HG03575 (cell line): ENCODE results near the gene PRICKLE2.

ENCODE experiments used
- ATAC-seq: cut with Tn5 transposase; IDR thresholded peaks from one replicate; pipeline ENCODE4 v1.9.1; 2021; ENCODE audit not compliant: unreplicated experiment, insufficient number of reproducible peaks, low FRiP score; ENCODE audit errors: extremely low read depth

Gene PRICKLE2

DNA sequence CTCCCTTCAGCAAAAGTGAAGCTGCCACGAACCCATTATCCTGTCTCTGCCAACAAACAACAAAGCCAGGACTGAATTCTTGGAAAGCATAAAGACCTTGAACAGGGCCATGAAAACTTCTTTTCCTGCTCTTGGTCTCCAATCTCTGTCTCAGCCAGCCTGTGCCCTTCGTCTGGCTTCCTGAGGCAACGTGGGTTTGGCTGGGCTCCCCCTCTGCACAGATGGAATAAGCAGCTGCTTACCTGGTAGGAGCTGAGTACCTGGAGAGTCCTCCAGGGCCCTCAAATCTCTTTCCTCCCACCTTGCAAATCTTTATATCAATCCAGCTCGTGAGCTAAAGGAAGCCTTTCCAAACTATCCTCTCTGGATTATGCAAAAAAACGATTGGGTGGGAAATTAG lies 104.4 kb downstream of the PRICKLE2 start:
- ATAC-seq = no peak

DNA sequence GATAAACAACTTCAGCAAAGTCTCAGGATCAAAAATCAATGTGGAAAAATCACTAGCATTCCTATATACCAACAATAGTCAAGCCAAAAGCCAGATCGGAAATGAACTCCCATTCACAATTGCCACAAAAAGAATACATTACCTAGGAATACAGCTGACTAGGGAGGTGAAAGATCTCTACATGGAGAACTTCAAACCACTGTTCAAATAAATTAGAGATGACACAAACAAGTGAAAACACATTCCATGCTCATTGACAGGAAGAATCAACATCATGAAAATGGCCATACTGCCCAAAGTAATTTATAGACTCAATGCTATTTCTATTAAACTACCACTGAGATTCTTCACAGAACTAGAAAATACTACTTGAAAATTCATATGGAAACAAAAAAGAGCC lies 107.8 kb downstream of the PRICKLE2 start:
- ATAC-seq = no peak

DNA sequence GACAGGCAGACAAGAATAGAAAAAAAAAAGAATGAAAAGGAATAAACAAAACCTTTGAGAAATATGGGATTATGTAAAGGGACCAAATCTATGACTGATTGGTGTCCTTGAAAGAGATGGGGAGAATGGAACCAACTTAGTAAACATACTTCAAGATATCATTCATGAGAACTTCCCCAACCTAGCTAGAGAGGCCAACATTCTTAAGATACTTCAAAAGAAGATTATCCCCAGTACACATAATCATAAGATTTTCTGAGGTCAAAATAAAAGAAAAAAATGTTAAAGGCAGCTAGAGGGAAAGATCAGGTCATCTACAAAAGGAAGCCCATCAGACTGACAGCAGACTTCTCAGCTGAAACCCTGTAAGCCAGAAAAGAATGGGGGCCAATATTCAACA lies 110.6 kb downstream of the PRICKLE2 start:
- no peak for ATAC-seq

DNA sequence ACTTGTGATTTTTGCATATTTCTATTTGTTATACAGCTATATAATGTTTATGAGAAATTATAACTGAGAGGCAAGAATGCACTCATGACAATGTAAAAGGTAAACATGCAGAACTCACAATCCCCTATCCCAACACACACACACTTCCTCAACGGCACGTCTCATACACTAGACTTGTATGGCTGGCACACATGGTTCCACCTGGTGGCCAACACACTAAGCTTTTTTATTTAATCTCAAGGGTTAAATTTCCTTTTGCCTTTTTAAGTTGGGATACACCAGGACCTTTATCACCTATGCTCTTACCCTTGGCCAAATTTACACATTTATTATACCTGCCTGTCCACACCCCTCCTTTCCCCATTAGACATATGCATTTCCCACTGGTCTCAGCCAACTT lies 113.4 kb downstream of the PRICKLE2 start:
- ATAC-seq = no peak

DNA sequence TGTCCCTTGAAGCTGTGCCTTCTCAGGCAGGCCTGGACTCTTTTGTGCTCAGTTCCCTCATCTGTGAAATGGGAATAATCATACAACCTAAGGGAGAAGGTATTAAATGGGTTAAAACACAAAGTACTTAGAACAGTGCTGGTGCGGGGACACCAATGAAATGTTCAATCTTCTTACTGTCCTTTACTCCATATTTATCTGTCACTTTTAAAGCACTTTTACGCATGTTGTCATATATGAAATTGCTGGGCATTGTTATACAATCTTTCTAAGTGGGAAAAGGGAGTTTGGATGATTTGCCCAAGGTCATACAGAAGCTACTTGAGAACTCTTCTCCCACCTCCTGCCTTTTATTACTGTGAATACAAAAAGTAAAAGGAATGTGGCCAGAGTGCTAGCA lies 114.2 kb downstream of the PRICKLE2 start:
- no peak for ATAC-seq

DNA sequence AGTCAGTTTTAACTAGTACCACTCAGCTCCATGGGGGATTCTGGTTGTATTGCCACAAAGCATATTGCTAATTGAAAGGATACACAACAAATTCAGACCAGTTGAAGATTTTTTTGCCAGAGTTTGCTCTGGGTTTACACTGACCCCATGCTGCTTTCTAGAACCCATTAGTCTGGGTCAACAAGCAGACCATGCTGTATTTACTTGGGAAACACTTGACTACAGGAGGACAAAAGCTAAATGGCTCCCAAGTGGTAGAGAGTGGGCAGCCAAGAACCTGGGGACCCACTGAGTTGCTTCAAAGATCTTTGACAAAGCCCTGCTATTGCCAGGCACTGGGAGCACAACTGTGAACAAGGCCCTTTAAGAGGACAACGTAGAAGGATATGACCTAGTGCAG lies 115.2 kb downstream of the PRICKLE2 start:
- no peak for ATAC-seq

DNA sequence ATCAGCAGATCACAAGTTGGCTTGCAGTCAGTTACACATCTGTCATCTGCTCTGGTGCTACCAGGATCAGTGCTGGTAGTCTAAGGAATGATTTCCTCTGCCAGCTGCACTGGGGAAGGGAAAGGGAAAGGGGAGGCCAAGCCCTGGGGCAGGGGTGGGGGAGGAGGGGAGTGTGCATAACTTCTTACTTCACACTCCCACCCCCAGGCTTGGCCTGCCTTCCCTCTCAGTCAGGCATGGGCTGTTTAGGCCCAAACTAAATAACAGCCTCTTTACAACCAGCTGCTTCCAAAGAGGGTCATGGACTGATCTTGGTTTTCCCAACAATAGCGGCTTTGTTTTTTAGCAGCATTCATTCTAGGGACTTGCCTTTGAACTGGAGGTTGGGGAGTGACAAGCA lies 115.8 kb downstream of the PRICKLE2 start:
- no peak for ATAC-seq

DNA sequence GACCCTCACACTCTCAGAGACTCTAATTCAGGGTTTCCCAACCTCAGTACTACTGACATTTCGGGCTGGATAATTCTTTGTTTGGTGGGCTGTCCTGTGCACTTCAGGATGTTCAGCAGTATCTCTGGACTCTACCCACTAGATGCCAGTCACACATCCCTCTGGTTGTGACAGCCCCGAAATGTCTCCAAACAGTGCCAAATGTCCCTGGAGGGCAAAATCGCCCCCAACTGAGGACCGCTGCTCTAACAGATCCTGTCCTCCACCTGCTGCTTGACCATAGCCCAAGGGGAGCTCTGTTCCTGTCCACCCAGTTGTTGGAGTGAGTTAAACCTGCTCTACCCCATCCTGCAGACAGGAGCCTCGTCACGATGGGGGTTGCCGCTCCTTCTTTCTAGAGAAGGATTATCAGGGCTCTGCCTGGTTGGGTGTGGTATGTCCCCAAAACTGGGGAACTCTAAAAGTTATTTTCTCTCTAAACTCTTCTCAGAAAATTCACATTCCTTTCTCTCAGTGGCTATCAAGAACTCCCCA lies 116.4 kb downstream of the PRICKLE2 start:
- ATAC-seq = no peak

DNA sequence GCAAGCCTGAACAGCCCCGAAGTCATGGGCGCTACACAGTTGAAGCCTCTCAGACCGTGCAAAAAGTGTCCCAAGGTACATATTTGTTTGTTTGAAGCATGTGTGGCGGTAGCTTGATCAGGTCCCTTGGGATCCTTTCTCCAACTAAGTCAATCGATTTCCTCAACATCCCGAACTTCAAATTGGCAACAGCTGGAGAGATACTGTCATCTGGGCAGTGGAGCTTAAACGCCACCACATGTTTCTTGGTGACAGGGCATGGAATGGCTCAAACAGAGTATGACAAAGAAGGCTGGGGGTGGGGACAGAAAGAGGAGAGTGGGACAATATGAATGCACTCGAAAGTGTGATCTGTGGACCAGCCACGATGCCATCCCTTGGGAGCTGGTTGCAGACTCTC lies 117.0 kb downstream of the PRICKLE2 start:
- no peak for ATAC-seq

DNA sequence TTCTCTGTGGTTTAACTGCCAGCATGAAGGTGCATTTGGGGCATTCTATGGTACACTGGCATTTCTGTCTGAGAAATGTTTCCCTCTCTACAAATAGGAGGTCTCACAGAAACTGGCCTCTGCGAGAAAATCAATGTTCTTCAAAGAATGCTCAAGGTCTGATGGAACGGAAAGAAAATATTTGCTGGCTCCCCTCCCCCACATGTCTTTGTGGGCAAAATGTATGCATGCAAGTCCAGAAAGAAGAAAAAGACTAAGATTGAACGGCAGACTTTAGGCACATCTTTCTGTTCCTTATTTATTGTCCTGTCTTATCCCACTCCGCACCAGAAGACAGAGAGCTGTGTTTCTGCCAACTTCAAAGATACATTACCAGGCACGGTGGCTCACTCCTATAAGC lies 118.1 kb downstream of the PRICKLE2 start:
- no peak for ATAC-seq

GRCh38 chr3:64105816-64106215 lies 119.5 kb downstream of the PRICKLE2 start:
- ATAC-seq = no peak

- ATAC-seq = no peak
Measured at GRCh38 chr3:64104691-64105111, 120.6 kb downstream of the PRICKLE2 start.

GRCh38 chr3:64104006-64104405 lies 121.3 kb downstream of the PRICKLE2 start:
- ATAC-seq = no peak

DNA sequence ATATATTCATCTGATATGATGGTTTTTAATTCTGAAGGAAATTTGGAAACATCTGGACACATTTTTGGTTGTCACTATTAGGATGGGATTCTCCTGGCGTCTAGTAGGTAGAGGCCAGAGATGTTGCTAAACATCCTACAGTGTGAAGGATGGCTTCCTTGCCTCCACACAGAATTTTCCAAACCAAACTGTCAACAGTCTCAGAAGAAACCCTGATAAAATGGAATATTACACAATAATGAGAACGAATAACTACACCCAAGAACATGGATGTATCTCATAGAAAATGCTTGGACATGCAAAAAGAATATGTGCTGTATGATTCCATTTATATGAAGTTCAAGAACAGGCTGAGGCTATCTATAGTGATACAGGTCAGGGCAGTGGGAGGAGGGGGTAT lies 122.1 kb downstream of the PRICKLE2 start:
- no peak for ATAC-seq

DNA sequence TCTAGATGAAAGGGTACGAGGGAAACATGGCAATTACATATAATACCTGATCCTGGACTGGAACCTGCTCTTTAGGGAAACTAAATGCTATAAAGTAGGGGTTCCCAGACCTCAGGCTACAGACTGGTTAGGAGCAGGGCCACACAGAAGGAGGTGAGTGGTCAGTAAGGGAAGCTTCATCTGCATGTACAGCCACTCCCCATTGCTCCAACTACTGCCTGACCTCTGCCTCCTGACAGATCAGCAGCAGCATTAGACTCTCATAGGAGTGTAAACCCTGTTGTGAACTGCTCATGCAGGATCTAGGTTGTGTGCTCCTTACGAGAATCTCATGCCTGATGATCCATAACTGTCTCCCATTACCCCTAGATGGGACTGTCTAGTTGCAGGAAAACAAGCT lies 123.1 kb downstream of the PRICKLE2 start:
- no peak for ATAC-seq

DNA sequence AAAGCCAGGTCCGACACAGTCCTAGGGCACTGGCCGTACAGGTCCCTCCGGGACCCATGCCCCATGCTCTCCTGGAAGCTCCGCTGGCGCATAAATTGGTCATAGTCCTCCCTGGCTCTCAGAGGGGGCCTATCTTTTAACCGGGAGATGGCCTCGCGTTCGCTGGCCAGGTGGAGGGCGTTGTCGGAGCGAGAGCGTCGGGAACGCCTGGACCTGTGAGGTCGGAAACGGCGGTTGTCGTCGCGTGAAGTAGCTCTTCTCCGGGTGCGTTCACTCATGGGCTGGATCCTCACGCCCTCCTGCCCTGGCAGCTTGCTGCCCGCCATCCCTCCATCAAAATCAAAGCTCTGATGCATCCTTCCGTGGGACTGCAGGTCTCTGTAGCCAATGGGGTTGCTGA lies 126.0 kb downstream of the PRICKLE2 start:
- ATAC-seq = no peak

GRCh38 chr3:64098670-64099069 lies 126.6 kb downstream of the PRICKLE2 start:
- ATAC-seq = no peak

DNA sequence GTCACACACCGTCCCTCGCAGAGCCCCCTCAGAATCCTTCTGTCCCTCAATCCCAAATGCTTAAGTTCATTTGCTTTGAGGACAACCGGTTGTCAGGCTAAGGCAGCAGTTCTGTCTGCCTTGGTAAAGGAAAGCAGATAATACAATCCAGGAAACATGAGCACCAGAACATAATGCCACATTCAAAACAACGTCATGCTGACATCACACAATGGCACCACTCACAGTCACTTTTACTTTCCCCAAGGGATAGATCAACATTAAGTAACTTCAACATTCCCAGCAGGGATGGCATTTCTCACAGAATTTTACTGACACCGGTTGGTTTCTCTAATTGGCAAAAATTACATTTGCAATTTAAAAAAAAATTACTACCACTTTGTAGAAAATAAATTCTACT lies 127.3 kb downstream of the PRICKLE2 start:
- ATAC-seq = no peak

- ATAC-seq = no peak
Measured at GRCh38 chr3:64095802-64096201, 129.5 kb downstream of the PRICKLE2 start.

DNA sequence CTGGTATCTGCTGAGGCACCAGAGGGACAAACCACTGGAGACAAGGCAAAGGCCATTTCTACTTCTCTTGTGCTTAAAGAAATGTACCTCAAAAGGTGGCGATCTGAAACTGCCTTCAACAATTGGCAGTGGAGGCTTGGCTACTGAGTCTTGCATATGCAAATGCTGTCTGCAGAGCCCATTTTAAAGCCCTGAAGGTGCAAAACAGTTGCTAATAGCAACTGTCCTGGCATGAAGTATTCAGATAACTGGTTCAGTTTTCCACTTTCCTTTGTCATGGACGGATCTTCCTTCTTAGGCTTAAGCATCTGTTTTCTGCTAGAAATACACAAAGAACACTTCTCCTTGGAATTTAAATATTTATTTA lies 130.6 kb downstream of the PRICKLE2 start:
- no peak for ATAC-seq

DNA sequence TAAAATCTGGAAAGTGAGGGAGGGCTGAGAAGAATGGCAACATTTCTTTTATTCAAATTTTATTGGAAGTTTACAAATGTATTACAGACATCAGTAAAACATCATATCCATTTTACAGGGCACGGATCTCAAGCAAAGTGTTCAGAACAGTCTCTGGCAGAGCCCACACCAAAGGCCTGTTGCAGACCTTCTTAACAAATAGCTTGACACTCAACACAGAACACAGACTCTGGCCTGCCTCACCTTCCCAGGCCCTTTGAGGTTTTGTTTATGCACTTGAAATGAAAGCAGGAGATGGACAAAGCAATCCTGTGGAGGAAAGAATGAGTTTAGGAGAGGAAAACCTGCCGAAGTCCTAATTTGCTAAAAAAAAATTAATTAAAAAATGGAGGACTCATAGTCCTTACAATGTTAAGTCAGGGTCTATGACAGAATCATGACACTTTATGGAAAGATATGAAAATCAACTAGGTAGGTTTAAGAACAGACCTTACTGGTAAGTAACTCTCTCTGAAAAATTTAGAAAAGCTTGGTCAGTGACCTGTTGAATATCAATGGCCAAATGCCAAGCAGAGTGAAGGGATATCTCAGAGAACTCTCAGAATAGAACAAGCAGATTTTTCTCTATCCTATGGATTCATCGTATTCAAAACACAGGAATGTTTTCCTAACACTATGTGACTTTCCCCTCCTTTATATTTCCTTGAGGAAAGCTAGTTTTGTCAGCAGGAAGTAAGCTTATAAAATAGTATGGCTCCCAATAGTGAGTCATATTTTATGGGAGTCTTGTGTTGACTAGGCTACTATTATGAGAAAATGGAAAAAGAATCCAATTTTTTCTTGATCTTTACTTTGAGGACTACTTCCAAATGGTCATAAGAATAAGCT lies 131.2 kb downstream of the PRICKLE2 start:
- no peak for ATAC-seq
